ENCODE results near the gene SCFD2.
"Not testable (repeated sequence)": the region's sequence is repeated elsewhere in the genome, so short reads cannot be mapped to it uniquely, and the experiment has no call there.

Gene SCFD2

GRCh38 chr4:53061091-53061850 lies 304.6 kb downstream of the SCFD2 start:
- DNase-seq (ENCODE audit: insufficient read length, low spot score) (no peak), FAIRE-seq (no peak)

- DNase-seq (ENCODE audit: insufficient read length, low spot score) = no peak
- no peak for FAIRE-seq
Observed at GRCh38 chr4:53060278-53060677, 305.6 kb downstream of the SCFD2 start.

GRCh38 chr4:53059871-53060270 lies 306.0 kb downstream of the SCFD2 start:
- no peak for FAIRE-seq
- no peak for DNase-seq (ENCODE audit: insufficient read length, low spot score)

GRCh38 chr4:53059256-53059655 lies 306.6 kb downstream of the SCFD2 start:
- no peak for DNase-seq (ENCODE audit: insufficient read length, low spot score)
- FAIRE-seq = peak; percentile 23

- no peak for FAIRE-seq
- DNase-seq (ENCODE audit: insufficient read length, low spot score) = no peak
Observed at GRCh38 chr4:53057679-53058078, 308.2 kb downstream of the SCFD2 start.

- FAIRE-seq; DNase-seq (ENCODE audit: insufficient read length, low spot score): not testable (repeated sequence)
Observed at GRCh38 chr4:53057108-53057507, 308.8 kb downstream of the SCFD2 start.

GRCh38 chr4:53055716-53056403 lies 310.0 kb downstream of the SCFD2 start:
- FAIRE-seq = no peak
- no peak for DNase-seq (ENCODE audit: insufficient read length, low spot score)

- FAIRE-seq (no peak), DNase-seq (ENCODE audit: insufficient read length, low spot score) (no peak)
Observed at GRCh38 chr4:53055274-53055673, 310.6 kb downstream of the SCFD2 start.

GRCh38 chr4:53050361-53050774 lies 315.5 kb downstream of the SCFD2 start:
- DNase-seq (ENCODE audit: insufficient read length, low spot score) = no peak

GRCh38 chr4:53049528-53049927 lies 316.3 kb downstream of the SCFD2 start:
- no peak for DNase-seq (ENCODE audit: insufficient read length, low spot score)
- FAIRE-seq = no peak

More at GRCh38 chr4:53050361-53050774, 315.5 kb downstream of the SCFD2 start:
- FAIRE-seq = no peak

- DNase-seq (ENCODE audit: insufficient read length, low spot score) (no peak), FAIRE-seq (no peak)
Observed at GRCh38 chr4:53044651-53044960, 321.3 kb downstream of the SCFD2 start.

- no peak for DNase-seq (ENCODE audit: insufficient read length, low spot score)
- FAIRE-seq = no peak
Observed at GRCh38 chr4:53043891-53044650, 321.8 kb downstream of the SCFD2 start.

GRCh38 chr4:53043055-53043454 lies 322.8 kb downstream of the SCFD2 start:
- DNase-seq (ENCODE audit: insufficient read length, low spot score) = no peak
- no peak for FAIRE-seq

- no peak for DNase-seq (ENCODE audit: insufficient read length, low spot score)
- no peak for FAIRE-seq
Observed at GRCh38 chr4:53040851-53041250, 325.0 kb downstream of the SCFD2 start.

- DNase-seq (ENCODE audit: insufficient read length, low spot score) = no peak
Observed at GRCh38 chr4:53040459-53040815, 325.4 kb downstream of the SCFD2 start.

GRCh38 chr4:53039741-53040458 lies 326.0 kb downstream of the SCFD2 start:
- FAIRE-seq = peak; percentile 73

More at GRCh38 chr4:53040459-53040815, 325.4 kb downstream of the SCFD2 start:
- no peak for FAIRE-seq

GRCh38 chr4:53037892-53038291 lies 328.0 kb downstream of the SCFD2 start:
- no peak for FAIRE-seq
- no peak for DNase-seq (ENCODE audit: insufficient read length, low spot score)

More at GRCh38 chr4:53039741-53040458, 326.0 kb downstream of the SCFD2 start:
- DNase-seq (ENCODE audit: insufficient read length, low spot score) = no peak

GRCh38 chr4:53032908-53033307 lies 333.0 kb downstream of the SCFD2 start:
- FAIRE-seq; DNase-seq (ENCODE audit: insufficient read length, low spot score): not testable (repeated sequence)

- FAIRE-seq (no peak), DNase-seq (ENCODE audit: insufficient read length, low spot score) (no peak)
Observed at GRCh38 chr4:53026233-53026632, 339.6 kb downstream of the SCFD2 start.

- DNase-seq (ENCODE audit: insufficient read length, low spot score) (no peak), FAIRE-seq (peak; percentile 31)
Observed at GRCh38 chr4:53023677-53024299, 342.1 kb downstream of the SCFD2 start.
